H9 (cell line): ENCODE measurements around the gene CTNNBL1. TPM values are rescaled to one million over a fixed set of nuclear protein-coding genes. Genes with fewer than 3 reads are reported as not detected.

ENCODE experiments used
- DNase-seq: peaks from one replicate; pipeline ENCODE4 v3.0.0-alpha.2; 2017
- H2AFZ ChIP-seq: one replicate; pipeline ENCODE4 v1.6.1; 2013; ENCODE audit warnings: mild to moderate bottlenecking, low read length, control low read depth, moderate library complexity
- H2AK5ac ChIP-seq: 2 replicates; pipeline ENCODE4 v1.6.1; 2013; ENCODE audit warnings: low read length, control low read depth, mixed read lengths; ENCODE audit not compliant: insufficient read length
- H2BK120ac ChIP-seq: one replicate; pipeline ENCODE4 v1.6.1; 2013; ENCODE audit warnings: low read depth, mild to moderate bottlenecking, low read length, control low read depth, inconsistent platforms; ENCODE audit not compliant: poor library complexity, severe bottlenecking
- H2BK12ac ChIP-seq: 2 replicates; pipeline ENCODE4 v1.6.1; 2013; ENCODE audit warnings: low read length, control low read depth, mixed read lengths, low read depth; ENCODE audit not compliant: insufficient read length
- H2BK15ac ChIP-seq: 2 replicates; pipeline ENCODE4 v1.6.1; 2013; ENCODE audit warnings: low read depth, low read length, control low read depth
- H2BK20ac ChIP-seq: one replicate; pipeline ENCODE4 v1.6.1; 2013; ENCODE audit warnings: low read depth, mild to moderate bottlenecking, low read length, control low read depth, inconsistent platforms; ENCODE audit not compliant: poor library complexity, severe bottlenecking
- H2BK5ac ChIP-seq: 2 replicates; pipeline ENCODE4 v1.6.1; 2013; ENCODE audit warnings: low read length, control low read depth, mixed read lengths; ENCODE audit not compliant: insufficient read length
- H3K14ac ChIP-seq: 2 replicates; pipeline ENCODE4 v1.6.1; 2013; ENCODE audit warnings: low read length, control low read depth; ENCODE audit not compliant: insufficient read depth
- H3K18ac ChIP-seq: 2 replicates; pipeline ENCODE4 v1.6.1; 2013; ENCODE audit warnings: low read depth, mild to moderate bottlenecking, mixed read lengths, low read length, control low read depth; ENCODE audit not compliant: insufficient read length
- H3K23ac ChIP-seq: 2 replicates; pipeline ENCODE4 v1.6.1; 2013; ENCODE audit warnings: low read length, control low read depth, mixed read lengths, low read depth; ENCODE audit not compliant: insufficient read length
- H3K23me2 ChIP-seq: 2 replicates; pipeline ENCODE4 v1.6.1; 2013; ENCODE audit warnings: low read depth, mild to moderate bottlenecking, mixed read lengths, low read length, control low read depth; ENCODE audit not compliant: insufficient read length, poor library complexity, severe bottlenecking
- H3K27ac ChIP-seq: 2 replicates; pipeline ENCODE4 v1.5.1; 2013; ENCODE audit warnings: low read length, control low read depth, mixed read lengths, low read depth; ENCODE audit not compliant: insufficient read length
- H3K27me3 ChIP-seq: 2 replicates; pipeline ENCODE4 v1.6.1; 2013; ENCODE audit warnings: low read length, control low read depth, inconsistent platforms; ENCODE audit not compliant: insufficient read depth
- H3K4ac ChIP-seq: 2 replicates; pipeline ENCODE4 v1.6.1; 2013; ENCODE audit warnings: low read depth, mild to moderate bottlenecking, control low read depth, inconsistent platforms, low read length, moderate library complexity
- H3K4me1 ChIP-seq: 2 replicates; pipeline ENCODE4 v1.6.1; 2013; ENCODE audit warnings: low read length, control low read depth, inconsistent platforms; ENCODE audit not compliant: insufficient read depth
- H3K4me2 ChIP-seq: 2 replicates; pipeline ENCODE4 v1.6.1; 2013; ENCODE audit warnings: low read length, control low read depth, mixed read lengths; ENCODE audit not compliant: insufficient read length, insufficient read depth
- H3K56ac ChIP-seq: 2 replicates; pipeline ENCODE4 v1.6.1; 2013; ENCODE audit warnings: low read depth, mild to moderate bottlenecking, mixed read lengths, low read length, control low read depth; ENCODE audit not compliant: insufficient read length
- H3K79me1 ChIP-seq: 2 replicates; pipeline ENCODE4 v1.6.1; 2013; ENCODE audit warnings: low read depth, mild to moderate bottlenecking, moderate library complexity, low read length, control low read depth, inconsistent platforms; ENCODE audit not compliant: insufficient read depth, poor library complexity, severe bottlenecking
- H3K79me2 ChIP-seq: 2 replicates; pipeline ENCODE4 v1.6.1; 2013; ENCODE audit warnings: low read length, control low read depth, inconsistent platforms; ENCODE audit not compliant: insufficient read depth
- H3K9ac ChIP-seq: 2 replicates; pipeline ENCODE4 v1.6.1; 2013; ENCODE audit warnings: low read length, control low read depth, mixed read lengths; ENCODE audit not compliant: insufficient read length; ENCODE audit errors: extremely low read depth
- H3K9me3 ChIP-seq: one replicate; pipeline ENCODE4 v1.6.1; 2013; ENCODE audit warnings: low read depth, low read length, inconsistent platforms; ENCODE audit not compliant: control insufficient read depth
- H3T11ph ChIP-seq: one replicate; pipeline ENCODE4 v1.6.1; 2013; ENCODE audit warnings: mild to moderate bottlenecking, low read length, control low read depth, inconsistent platforms
- H4K20me1 ChIP-seq: one replicate; pipeline ENCODE4 v1.6.1; 2013; ENCODE audit not compliant: control insufficient read depth, insufficient read length, insufficient read depth
- H4K5ac ChIP-seq: 2 replicates; pipeline ENCODE4 v1.6.1; 2013; ENCODE audit warnings: low read depth, mild to moderate bottlenecking, mixed read lengths, low read length, control low read depth; ENCODE audit not compliant: insufficient read length
- H4K8ac ChIP-seq: replicated peaks from 2 replicates; pipeline ENCODE4 v1.6.1; 2013; ENCODE audit warnings: low read length, control low read depth, mixed read lengths, low read depth; ENCODE audit not compliant: insufficient read length
- H4K91ac ChIP-seq: 2 replicates; pipeline ENCODE4 v1.6.1; 2013; ENCODE audit warnings: low read depth, mild to moderate bottlenecking, moderate library complexity, mixed read lengths, low read length, control low read depth; ENCODE audit not compliant: insufficient read length
- H3K27ac Mint-ChIP-seq, 3 experiments: 2 replicates in 2 of 3; 3 replicates in 1 of 3; pipeline ENCODE4 v1.8.0; 2020 to 2021; ENCODE audit warnings: mixed read lengths in 3 of 3, mild to moderate bottlenecking in 1 of 3, moderate library complexity in 1 of 3
- H3K27me3 Mint-ChIP-seq: 2 replicates; pipeline ENCODE4 v1.8.0; 2021; ENCODE audit warnings: low read depth, mild to moderate bottlenecking, moderate library complexity, mixed read lengths
- H3K36me3 Mint-ChIP-seq, 3 experiments: 2 replicates in 2 of 3; 3 replicates in 1 of 3; pipeline ENCODE4 v1.8.0; 2020 to 2021; ENCODE audit warnings: low read depth in 3 of 3, mixed read lengths in 3 of 3; ENCODE audit not compliant: insufficient read depth in 1 of 3
- H3K4me1 Mint-ChIP-seq, 2 experiments: 2 replicates each; pipeline ENCODE4 v1.8.0; 2020; ENCODE audit warnings: mixed read lengths in 2 of 2
- H3K4me3 Mint-ChIP-seq, 2 experiments: 2 replicates in 1 of 2; 3 replicates in 1 of 2; pipeline ENCODE4 v1.8.0; 2020 to 2021; ENCODE audit warnings: mild to moderate bottlenecking in 2 of 2, mixed read lengths in 2 of 2, moderate library complexity in 1 of 2
- H3K9me3 Mint-ChIP-seq, 2 experiments: 2 replicates in 1 of 2; 3 replicates in 1 of 2; pipeline ENCODE4 v1.8.0; 2020; ENCODE audit warnings: mild to moderate bottlenecking in 2 of 2, mixed read lengths in 2 of 2, moderate library complexity in 1 of 2
- CTCF ChIP-seq: fragments of 200-600 bp; sonication (generic); conservative IDR thresholded peaks from 3 replicates; pipeline ENCODE4 v1.8.0; 2021; ENCODE audit warnings: antibody characterized with exemption, mild to moderate bottlenecking
- WGBS: extraction: QIAGEN DNeasy Blood & Tissue Kit; methylation state at CpG from one replicate; pipeline ENCODE4 v1.1.7; 2013; ENCODE audit warnings: missing lambda C conversion rate, low lambda C conversion rate, mixed read lengths; ENCODE audit not compliant: insufficient read length; ENCODE audit errors: extremely low coverage; 5-methylcytosine and 5-hydroxymethylcytosine counted together
- total RNA-seq: library from RNA; stranded (reverse); gene quantifications from 2 replicates; pipeline ENCODE4 v1.2.1, GENCODE V29; 2021

CTNNBL1 gene
- total RNA-seq, 1 experiment from 2014 or later, result 67.2 TPM

- DNase-seq, result no peak
- no peak for TF ChIP-seq CTCF
- Histone ChIP-seq H3K23me2 (peaks cover 7% of the 10 kb centered on the region), H3T11ph (no peak overlapping the region), H3K18ac (no peak overlapping the region), H4K8ac (no peak overlapping the region), H3K4me1 (0 out of 2 replicates have a peak, but pooled peaks cover 4% of the 10 kb centered on the region), H3K79me2 (peaks cover 11% of the 10 kb centered on the region; the same call in 1 of the 2 replicates), H2BK120ac (no peak overlapping the region), H3K4ac (no peak overlapping the region), H3K14ac (no peak overlapping the region), H3K27ac (no peak overlapping the region), H2AK5ac (no peak overlapping the region), H2BK5ac (no peak overlapping the region), H3K9me3 (no peaks in the 10 kb centered on the region), H3K9ac (no peak overlapping the region), H3K23ac (no peak overlapping the region), H3K79me1 (peaks cover 7% of the 10 kb centered on the region), H2AFZ (no peak overlapping the region), H3K56ac (no peak overlapping the region), H2BK15ac (no peak overlapping the region), H4K91ac (no peak overlapping the region), H3K27me3 (no peaks in the 10 kb centered on the region; the same call in 1 of the 2 replicates), H4K20me1 (no peaks in the 10 kb centered on the region), H2BK20ac (no peak overlapping the region), H2BK12ac (no peak overlapping the region), H4K5ac (no peak overlapping the region), H3K4me2 (no peak overlapping the region)
- Mint-ChIP-seq H3K4me1 (peaks cover 7 to 9% of the 10 kb centered on the region in 2 experiments; a peak in 3 of 4 replicates), H3K36me3 (no peaks in the 10 kb centered on the region), H3K27me3 (peaks cover 44% of the 10 kb centered on the region), H3K27ac (no peak overlapping the region), H3K4me3 (no peak overlapping the region), H3K9me3 (no peaks in the 10 kb centered on the region)
- WGBS, result no CpG with 5 or more reads among the region's 5 CpGs
Observed at GRCh38 chr20:37690626-37691369, 3.0 kb upstream of the CTNNBL1 start.
